Left forelimb (tissue), 1 donor: ENCODE data around the gene HSBP1L1.

ENCODE experiments used
- DNase-seq: peaks from one replicate; pipeline ENCODE4 v3.0.0-alpha.2; 2018; ENCODE audit warnings: low spot score

The HSBP1L1 gene

GRCh38 chr18:79961527-79962291 is 2.7 kb upstream of the HSBP1L1 start:
- DNase-seq: no peak

- DNase-seq: no peak
Measured at GRCh38 chr18:79962311-79962710, 2.1 kb upstream of the HSBP1L1 start.

GRCh38 chr18:79962835-79963657 is 1.4 kb upstream of the HSBP1L1 start:
- no peak for DNase-seq

- no peak for DNase-seq
Measured at GRCh38 chr18:79963658-79964329, 649 bp upstream of the HSBP1L1 start.

- no peak for DNase-seq
Measured at GRCh38 chr18:79965119-79965902, 868 bp downstream of the HSBP1L1 start.

- DNase-seq: no peak
Measured at GRCh38 chr18:79970419-79971133, 6.1 kb downstream of the HSBP1L1 start.

GRCh38 chr18:79971211-79971952 is 6.9 kb downstream of the HSBP1L1 start:
- DNase-seq: no peak

GRCh38 chr18:79971986-79972385 is 7.5 kb downstream of the HSBP1L1 start:
- DNase-seq: no peak

GRCh38 chr18:79972720-79973119 is 8.3 kb downstream of the HSBP1L1 start:
- DNase-seq: no peak

- DNase-seq: no peak
Measured at GRCh38 chr18:79973517-79973916, 9.1 kb downstream of the HSBP1L1 start.

- no peak for DNase-seq
Measured at GRCh38 chr18:79974025-79974654, 9.7 kb downstream of the HSBP1L1 start.

- no peak for DNase-seq
Measured at GRCh38 chr18:79975043-79975442, 10.6 kb downstream of the HSBP1L1 start.

- DNase-seq: no peak
Measured at GRCh38 chr18:79975985-79976680, 11.7 kb downstream of the HSBP1L1 start.

GRCh38 chr18:79979843-79980242 is 15.4 kb downstream of the HSBP1L1 start:
- no peak for DNase-seq

- DNase-seq: no peak
Measured at GRCh38 chr18:79980585-79980984, 16.1 kb downstream of the HSBP1L1 start.

GRCh38 chr18:79982736-79983135 is 18.3 kb downstream of the HSBP1L1 start:
- DNase-seq: no peak

- no peak for DNase-seq
Measured at GRCh38 chr18:79983253-79983652, 18.8 kb downstream of the HSBP1L1 start.

GRCh38 chr18:79983793-79984192 is 19.4 kb downstream of the HSBP1L1 start:
- DNase-seq: no peak

GRCh38 chr18:79985172-79985571 is 20.7 kb downstream of the HSBP1L1 start:
- no peak for DNase-seq
